ENCODE data around the gene CWC22. TPM values are rescaled to one million over a fixed set of nuclear protein-coding genes. Genes with fewer than 3 reads are reported as not detected.
"Not testable (repeated sequence)": the region's sequence is repeated elsewhere in the genome, so short reads cannot be mapped to it uniquely, and the experiment has no call there.

Gene CWC22
- polyA plus RNA-seq, 1 donor from 2014 or later, result 16.0 TPM

DNA sequence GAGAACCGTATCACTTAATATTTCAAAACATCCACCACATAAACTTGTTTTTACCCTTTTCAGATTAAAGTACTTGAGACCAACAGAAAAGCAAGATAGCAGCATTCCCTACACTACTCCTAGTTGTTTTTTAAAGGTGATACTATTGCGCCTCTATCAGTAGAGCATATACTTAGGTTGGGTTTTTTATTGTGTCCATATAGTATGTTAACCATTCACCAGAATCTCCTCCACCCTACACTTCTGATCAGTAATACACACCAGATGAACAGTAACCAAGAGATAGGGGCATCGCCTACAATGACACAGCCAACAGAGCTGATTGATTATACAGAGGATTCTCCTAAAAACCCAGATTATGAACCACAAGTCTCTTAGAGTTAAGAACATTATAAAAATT is 75.6 kb downstream of the CWC22 start:
- H3K27me3 ChIP-seq (ENCODE audit: insufficient read depth, low read depth, low read length), result no peaks in the 10 kb centered on the region
- TF ChIP-seq EZH2 (IDR thresholded peaks at IDR 0.05; ENCODE audit: borderline replicate concordance, insufficient read depth, low read length, poor library complexity, severe bottlenecking) (no peak), POLR2AphosphoS5 (IDR thresholded peaks at IDR 0.05) (no peak), RAD21 (conservative IDR thresholded peaks at IDR 0.05) (no peak), TAF1 (IDR thresholded peaks at IDR 0.05; ENCODE audit: low read depth) (no peak), MXI1 (conservative IDR thresholded peaks at IDR 0.05; ENCODE audit: poor library complexity, severe bottlenecking) (no peak), EP300 (conservative IDR thresholded peaks at IDR 0.05; ENCODE audit: poor library complexity, severe bottlenecking) (no peak), CTCF (IDR thresholded peaks at IDR 0.05; ENCODE audit: poor library complexity, severe bottlenecking) (no peak)
- TF ChIP-seq, protein P1, sequence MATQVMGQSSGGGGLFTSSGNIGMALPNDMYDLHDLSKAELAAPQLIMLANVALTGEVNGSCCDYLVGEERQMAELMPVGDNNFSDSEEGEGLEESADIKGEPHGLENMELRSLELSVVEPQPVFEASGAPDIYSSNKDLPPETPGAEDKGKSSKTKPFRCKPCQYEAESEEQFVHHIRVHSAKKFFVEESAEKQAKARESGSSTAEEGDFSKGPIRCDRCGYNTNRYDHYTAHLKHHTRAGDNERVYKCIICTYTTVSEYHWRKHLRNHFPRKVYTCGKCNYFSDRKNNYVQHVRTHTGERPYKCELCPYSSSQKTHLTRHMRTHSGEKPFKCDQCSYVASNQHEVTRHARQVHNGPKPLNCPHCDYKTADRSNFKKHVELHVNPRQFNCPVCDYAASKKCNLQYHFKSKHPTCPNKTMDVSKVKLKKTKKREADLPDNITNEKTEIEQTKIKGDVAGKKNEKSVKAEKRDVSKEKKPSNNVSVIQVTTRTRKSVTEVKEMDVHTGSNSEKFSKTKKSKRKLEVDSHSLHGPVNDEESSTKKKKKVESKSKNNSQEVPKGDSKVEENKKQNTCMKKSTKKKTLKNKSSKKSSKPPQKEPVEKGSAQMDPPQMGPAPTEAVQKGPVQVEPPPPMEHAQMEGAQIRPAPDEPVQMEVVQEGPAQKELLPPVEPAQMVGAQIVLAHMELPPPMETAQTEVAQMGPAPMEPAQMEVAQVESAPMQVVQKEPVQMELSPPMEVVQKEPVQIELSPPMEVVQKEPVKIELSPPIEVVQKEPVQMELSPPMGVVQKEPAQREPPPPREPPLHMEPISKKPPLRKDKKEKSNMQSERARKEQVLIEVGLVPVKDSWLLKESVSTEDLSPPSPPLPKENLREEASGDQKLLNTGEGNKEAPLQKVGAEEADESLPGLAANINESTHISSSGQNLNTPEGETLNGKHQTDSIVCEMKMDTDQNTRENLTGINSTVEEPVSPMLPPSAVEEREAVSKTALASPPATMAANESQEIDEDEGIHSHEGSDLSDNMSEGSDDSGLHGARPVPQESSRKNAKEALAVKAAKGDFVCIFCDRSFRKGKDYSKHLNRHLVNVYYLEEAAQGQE (IDR thresholded peaks at IDR 0.05; ENCODE audit: borderline replicate concordance), result no peak
- no peaks in the 10 kb centered on the region for H3K79me2 ChIP-seq (replicated peaks; ENCODE audit: insufficient read depth, low read length)
- no peaks in the 10 kb centered on the region for H3K9me3 ChIP-seq (ENCODE audit: low read length)
- H3K4me2 ChIP-seq (ENCODE audit: low read length), result no peak overlapping the region
- no peak overlapping the region for H3K9ac ChIP-seq (ENCODE audit: low read length)
- H3F3A ChIP-seq (ENCODE audit: insufficient read depth, low read length, poor library complexity, severe bottlenecking), result no peaks in the 10 kb centered on the region
- no peaks in the 10 kb centered on the region for H4K20me1 ChIP-seq (ENCODE audit: insufficient read depth)
- no peak overlapping the region for H3K4me3 ChIP-seq (ENCODE audit: low read length)
- H3K27ac ChIP-seq (ENCODE audit: low read length), result no peak overlapping the region
- no peaks in the 10 kb centered on the region for H3K9me2 ChIP-seq (ENCODE audit: insufficient read depth, low read length)
- no peaks in the 10 kb centered on the region for H3K36me3 ChIP-seq (ENCODE audit: insufficient read depth, low read length)
- no peak overlapping the region for H2AFZ ChIP-seq (ENCODE audit: low read depth, low read length)

DNA sequence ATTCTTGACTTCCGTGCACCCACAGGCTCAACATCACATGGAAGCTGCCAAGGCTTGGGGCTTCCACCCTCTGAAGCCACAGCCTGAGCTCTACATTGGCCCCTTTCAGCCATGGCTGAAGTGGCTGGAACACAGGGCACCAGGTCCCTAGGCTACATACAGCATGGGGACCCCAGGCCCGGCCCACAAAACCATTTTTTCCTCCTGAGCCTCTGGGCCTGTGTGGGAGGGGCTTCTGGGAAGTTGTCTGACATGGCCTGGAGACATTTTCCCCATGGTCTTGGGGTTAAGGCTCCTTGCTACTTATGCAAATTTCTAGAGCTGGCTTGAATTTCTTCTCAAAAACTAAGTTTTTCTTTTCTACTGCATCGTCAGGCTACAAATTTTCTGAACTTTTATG is 77.1 kb downstream of the CWC22 start:
- H3F3A ChIP-seq (ENCODE audit: insufficient read depth, low read length, poor library complexity, severe bottlenecking); H3K4me2 ChIP-seq (ENCODE audit: low read length); H4K20me1 ChIP-seq (ENCODE audit: insufficient read depth); H3K27me3 ChIP-seq (ENCODE audit: insufficient read depth, low read depth, low read length); H3K4me3 ChIP-seq (ENCODE audit: low read length); H3K9me3 ChIP-seq (ENCODE audit: low read length); H3K79me2 ChIP-seq (replicated peaks; ENCODE audit: insufficient read depth, low read length); H3K27ac ChIP-seq (ENCODE audit: low read length); H3K9ac ChIP-seq (ENCODE audit: low read length); H2AFZ ChIP-seq (ENCODE audit: low read depth, low read length); H3K9me2 ChIP-seq (ENCODE audit: insufficient read depth, low read length); H3K36me3 ChIP-seq (ENCODE audit: insufficient read depth, low read length): not testable (repeated sequence)

GRCh38 chr2:179927041-179927440 is 80.1 kb downstream of the CWC22 start:
- no peak for TF ChIP-seq EZH2 (IDR thresholded peaks at IDR 0.05; ENCODE audit: borderline replicate concordance, insufficient read depth, low read length, poor library complexity, severe bottlenecking)
- TF ChIP-seq CTCF (IDR thresholded peaks at IDR 0.05; ENCODE audit: poor library complexity, severe bottlenecking), result no peak
- no peak for TF ChIP-seq MXI1 (conservative IDR thresholded peaks at IDR 0.05; ENCODE audit: poor library complexity, severe bottlenecking)
- no peak for TF ChIP-seq RAD21 (conservative IDR thresholded peaks at IDR 0.05)

More at GRCh38 chr2:179927041-179927440, 80.1 kb downstream of the CWC22 start:
- H3K9me2 ChIP-seq (ENCODE audit: insufficient read depth, low read length), result no peaks in the 10 kb centered on the region
- H3K27ac ChIP-seq (ENCODE audit: low read length), result no peak overlapping the region
- no peak overlapping the region for H3K4me3 ChIP-seq (ENCODE audit: low read length)
- H3F3A ChIP-seq (ENCODE audit: insufficient read depth, low read length, poor library complexity, severe bottlenecking), result no peaks in the 10 kb centered on the region
- no peaks in the 10 kb centered on the region for H3K9me3 ChIP-seq (ENCODE audit: low read length)
- no peak overlapping the region for H3K4me2 ChIP-seq (ENCODE audit: low read length)
- H3K36me3 ChIP-seq (ENCODE audit: insufficient read depth, low read length), result no peaks in the 10 kb centered on the region
- H3K27me3 ChIP-seq (ENCODE audit: insufficient read depth, low read depth, low read length), result no peaks in the 10 kb centered on the region
- no peaks in the 10 kb centered on the region for H4K20me1 ChIP-seq (ENCODE audit: insufficient read depth)
- no peak overlapping the region for H3K9ac ChIP-seq (ENCODE audit: low read length)
- H3K79me2 ChIP-seq (replicated peaks; ENCODE audit: insufficient read depth, low read length), result no peaks in the 10 kb centered on the region
- H2AFZ ChIP-seq (ENCODE audit: low read depth, low read length), result no peak overlapping the region

Data from neural cell (in vitro differentiated cells).